HG02981 (cell line): Measurements from ENCODE around the gene RAPGEF1.
"Not testable (repeated sequence)": the region's sequence is repeated elsewhere in the genome, so short reads cannot be mapped to it uniquely, and the experiment has no call there.

ENCODE experiments used
- ATAC-seq: cut with Tn5 transposase; IDR thresholded peaks from one replicate; pipeline ENCODE4 v1.9.1; 2021; ENCODE audit warnings: mild to moderate bottlenecking, moderate library complexity; ENCODE audit not compliant: unreplicated experiment

RAPGEF1 gene

DNA sequence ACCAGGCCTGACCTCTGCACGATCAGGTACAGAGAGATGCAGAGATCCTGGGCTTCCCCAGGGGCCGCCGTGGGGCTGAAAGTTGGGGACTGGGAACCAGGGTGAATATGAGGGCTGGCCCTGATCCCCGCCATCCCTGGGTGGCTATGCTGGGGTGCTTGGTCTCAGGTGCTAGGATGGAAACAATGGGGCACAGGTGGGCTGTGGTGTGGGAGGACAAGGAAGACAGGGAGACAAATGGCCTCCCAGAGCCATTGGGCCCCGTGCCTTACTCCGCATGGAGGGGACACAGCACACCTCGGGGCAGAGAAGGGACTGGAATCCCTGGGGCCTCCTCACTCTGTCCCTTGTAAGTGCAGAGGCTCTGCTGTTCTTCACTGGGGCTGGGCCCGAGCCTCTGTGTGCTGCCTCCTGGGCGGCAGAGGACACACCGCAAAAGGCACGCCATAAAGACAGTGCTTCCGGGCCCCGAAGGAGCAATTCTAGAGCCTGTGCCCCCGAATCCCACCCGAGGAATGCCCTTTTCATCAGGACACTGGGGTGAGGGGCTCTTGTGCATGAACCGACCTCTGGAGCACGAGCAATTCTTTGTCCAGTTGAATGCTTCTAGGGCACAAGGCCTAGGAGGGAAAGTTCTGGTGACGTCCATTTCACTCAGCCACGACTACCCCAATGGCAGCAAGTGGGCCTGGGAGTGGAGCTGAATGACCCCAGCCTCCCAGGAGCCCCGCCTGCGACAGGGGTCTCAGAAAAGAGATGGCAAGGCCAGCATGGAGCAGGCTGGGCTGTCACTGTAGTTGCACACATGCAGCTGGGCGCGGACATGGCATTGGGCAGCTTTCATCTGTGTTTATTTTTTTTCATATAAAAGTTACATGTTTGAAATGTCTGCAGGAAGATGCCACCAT, 163.7 kb downstream of the RAPGEF1 start:
- ATAC-seq, result no peak

DNA sequence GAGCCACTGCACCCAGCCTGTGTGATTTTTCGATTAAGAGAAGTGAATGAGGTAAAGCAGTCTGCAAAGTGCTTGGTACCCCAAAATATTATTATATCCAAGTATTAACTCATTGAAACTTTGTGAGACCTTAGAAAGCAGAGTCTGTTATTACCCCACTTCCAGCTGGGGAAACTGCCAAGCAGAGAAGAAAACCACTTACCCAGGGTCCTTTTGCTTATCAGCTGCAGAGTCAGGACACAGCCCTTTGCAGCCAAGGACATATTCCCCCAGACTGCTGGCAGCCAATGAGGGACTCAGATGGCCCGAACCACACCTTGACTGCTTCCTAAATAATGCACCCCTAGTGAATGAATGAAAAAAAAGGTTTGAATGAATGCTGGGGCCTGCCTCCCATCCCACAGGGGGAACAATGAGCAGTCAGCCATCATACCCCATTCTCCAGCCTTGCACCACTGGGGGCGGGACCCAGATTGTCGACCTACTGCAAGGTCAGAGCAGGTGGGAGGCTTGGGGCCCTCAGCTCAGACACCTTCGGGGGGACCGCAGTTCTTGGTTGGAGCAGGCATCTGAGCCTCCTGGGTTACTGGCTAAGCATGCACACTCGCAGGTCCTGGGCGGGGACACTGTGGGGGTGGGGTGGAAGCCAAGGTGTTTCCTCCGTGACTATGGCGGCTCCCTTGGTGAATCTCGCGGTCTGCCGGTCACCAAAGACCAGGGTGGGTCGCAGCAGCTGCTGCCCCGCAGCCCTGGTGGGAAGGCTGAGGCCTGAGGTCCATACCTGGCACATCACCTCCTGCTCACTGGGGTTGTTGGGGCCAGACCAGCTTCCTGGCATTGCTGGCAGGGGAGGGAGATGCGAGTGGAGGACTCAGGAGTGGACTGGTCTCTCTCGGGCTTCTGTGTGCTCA, 164.9 kb downstream of the RAPGEF1 start:
- ATAC-seq, result no peak

DNA sequence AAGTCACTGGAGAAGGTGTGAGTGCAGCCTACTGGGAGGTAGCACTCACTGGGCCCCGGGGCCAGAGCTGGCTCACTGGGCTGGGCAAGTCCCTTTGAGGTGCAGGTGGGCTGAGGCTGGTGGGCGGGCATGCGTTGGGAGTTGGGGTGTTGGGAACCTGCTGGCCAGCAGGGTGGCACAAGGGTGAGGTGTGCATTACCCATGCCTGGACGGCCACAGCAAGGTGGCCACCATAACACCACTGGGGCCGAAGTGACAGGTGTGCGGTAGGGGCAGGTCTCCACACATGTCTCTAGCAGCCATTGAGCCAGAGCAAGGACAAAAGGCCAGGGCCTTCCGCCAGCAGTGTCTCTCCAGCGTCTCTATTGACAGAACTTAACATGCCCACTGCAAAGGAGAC, 172.0 kb downstream of the RAPGEF1 start:
- no peak for ATAC-seq

DNA sequence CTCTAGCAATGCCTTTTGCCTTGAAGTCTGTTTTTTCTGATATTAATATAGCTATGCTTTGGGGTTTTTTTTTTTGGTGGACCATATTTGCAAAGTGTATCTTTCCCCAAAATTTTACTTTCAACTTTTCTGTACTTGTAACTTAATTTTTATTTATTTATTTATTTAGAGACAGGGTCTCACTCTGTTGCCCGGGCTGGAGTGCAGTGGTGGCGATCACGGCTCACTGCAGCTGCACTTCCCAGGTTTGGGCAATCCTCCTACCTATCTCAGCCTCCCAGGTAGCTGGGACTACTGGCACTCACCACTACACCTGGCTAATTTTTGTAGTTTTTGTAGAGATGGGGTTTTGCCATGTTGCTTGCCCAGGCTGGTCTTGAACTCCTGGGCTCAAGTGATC, 173.7 kb downstream of the RAPGEF1 start:
- ATAC-seq, result no peak

DNA sequence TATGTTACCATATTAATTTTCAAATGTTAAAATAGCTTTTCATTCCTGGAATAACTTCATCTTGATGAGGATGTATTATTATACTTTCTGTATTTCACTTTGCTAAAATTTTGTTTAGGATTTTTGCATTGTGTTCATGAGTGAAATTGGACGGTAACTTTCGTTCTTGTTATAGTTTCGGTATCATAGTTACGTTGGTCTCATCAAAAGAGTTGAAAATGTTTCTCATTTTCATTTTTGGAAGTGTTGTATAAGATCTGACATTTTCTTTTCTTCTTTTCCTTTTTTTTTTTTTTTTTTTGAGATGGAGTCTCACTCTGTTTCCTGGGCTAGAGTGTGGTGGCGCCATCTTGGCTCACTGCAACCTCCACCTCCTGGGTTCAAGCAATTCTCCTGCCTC, 174.5 kb downstream of the RAPGEF1 start:
- ATAC-seq, result no peak

DNA sequence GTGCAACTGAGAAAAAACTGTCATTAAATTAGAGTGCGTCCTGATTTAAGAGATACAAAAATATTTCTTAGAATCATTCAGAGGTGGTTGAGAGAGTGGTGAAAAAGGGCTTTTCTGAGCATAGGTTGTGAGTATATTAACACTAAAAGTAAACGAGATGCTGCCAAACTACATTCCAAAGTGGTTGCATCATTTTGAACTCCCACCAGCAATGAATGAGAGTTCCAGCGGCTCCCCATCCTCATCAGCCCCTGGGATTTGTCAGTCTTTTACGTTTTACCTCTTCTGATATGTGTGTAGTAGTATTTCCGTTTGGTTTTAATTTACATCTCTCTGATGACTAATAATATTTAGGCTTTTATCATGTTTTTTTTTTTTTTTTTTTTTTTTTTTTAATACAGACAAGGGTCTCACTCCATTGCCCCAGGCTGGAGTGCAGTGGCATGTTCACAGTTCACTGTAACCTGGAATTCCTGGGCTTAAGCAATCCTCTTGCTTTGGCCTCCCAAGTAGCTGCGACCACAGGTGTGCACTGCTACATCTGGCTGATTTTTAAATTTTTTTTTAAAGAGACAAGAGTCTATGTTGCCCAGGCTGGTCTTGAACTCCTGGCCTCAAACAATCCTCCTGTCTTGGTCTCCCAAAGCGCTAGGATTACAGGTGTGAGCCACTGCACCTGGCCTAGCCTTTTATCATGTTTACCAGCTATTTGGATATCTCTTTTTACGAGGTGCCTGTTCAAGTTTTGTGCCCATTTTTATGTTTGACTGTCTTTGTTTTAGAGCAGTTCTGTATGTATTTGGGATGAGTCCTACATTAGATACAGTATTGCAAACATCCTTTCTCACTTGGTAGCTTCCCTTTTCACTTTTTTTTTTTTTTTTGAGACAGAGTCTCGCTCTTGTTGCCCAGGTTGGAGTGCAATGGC, 177.6 kb downstream of the RAPGEF1 start:
- ATAC-seq, result no peak

DNA sequence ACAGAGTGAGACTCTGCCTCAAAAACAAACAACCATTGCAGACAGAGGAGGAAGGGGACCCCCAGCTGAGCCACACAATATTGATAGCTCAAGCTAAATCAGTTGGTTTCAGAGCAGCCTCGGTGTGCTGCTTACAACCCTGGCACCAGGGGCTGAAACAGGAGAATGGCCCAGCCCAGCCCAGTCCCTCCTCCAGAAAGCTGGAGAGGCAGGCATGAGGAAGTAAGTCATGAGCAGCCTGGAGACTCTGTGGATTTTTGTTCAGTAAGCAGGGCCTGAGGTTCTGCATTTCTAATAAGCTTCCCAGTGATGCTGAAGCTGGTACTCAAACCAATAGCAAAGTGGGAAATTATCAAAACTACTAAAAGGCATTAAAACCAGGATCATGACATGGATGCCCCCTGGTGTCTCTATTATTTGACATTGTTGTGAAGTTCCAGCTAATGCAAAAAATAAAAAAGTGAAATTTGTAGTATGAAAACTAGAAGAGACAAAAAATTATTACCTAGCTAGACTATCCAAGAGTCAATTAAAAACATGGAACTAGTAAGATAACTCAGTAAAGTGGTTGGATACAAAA, 180.4 kb downstream of the RAPGEF1 start:
- ATAC-seq, result no peak

DNA sequence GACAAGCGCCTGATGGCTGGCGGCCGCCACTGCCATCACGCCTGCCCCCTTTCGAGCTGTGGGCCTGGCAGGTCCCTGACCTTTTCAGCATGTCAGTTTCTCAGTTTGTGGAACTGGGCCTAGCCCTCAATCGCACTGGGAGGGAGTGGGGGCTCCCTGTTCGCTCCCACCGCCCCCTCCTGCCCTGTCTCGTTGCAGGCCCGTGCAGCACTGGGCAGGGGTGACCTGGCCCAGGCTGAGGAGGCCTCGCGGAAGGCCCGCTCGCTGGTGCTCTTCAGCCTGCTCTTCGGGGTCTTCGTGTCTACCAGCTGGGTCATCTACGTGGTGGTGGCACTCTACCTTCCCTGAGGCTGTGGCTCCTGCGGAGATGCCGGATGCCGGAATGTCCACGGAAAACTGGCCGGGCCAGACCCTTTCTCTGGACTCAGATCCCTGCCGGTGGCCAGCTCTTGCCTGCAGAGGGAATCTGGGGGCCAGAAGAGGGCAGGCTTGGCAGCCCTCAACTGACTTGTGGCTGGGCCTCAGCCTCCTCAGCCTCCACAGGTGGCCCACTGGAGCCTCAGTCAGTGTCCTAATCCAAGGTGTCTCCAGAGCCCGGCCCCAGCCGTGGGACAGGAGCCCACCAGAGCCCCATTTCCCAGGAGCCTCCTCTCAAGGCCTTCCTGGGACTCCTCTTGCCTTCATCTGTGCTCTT, 181.9 kb downstream of the RAPGEF1 start:
- no peak for ATAC-seq

DNA sequence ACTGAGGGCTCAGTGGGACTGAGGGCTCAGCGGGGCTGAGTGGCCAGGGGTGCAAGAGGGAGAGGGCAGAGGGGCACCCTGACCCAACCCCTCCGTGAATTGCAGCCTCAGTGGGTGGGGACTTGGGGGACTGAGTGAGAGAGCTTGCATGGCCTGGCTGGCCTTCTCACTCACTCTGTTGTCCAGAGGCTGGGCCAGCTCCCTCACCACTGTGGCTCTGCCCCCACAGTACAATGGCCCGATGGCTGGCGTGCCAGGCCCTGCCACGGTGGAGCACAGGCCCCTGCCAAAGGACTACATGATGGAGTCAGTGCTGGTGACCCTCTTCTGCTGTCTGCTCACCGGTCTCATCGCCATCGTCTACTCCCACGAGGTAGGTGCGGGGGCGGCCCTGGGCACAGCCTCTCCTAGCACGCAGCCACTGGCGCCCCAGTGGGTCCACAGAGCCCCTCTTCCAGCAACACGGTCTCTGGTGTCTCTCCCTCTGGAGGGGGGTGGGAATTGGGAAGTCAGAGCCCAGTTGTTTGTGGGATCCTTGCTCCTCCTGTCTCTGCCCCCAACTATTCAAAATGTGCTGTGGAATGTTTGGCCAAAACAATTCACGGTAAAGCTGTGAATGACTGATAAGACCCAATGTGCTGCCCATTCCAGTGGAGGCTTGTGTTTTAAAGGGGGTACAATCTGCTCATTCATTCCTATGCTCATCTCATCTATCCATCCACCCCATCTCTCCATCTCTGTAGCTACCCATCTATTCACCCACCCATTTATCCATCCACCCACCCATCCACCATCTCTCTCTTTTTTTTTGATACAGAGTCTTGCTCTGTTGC, 183.8 kb downstream of the RAPGEF1 start:
- no peak for ATAC-seq

DNA sequence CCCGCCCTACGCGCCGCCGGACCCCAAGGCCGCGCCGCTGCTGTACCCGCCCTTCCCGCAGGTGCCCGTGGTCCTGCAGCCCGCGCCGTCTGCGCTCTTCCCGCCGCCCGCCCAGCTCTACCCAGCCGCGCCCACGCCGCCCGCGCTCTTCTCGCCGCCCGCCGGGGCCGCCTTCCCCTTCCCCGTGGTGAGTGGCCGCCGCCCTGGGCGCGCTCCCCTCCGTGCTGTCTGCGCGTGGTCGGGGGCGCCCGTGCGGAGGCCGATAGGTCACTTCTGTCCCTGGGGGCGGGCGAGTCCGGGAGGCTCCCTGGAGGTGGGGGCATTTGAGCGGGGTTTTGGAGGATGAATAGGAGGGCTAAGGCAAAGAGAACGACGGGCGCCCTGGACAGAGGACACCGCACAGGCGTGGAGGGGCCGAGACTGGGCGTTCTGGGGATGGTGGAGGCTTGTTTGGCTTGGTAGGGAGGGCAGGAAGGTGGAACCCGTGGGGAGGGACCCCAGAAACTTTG, 185.0 kb downstream of the RAPGEF1 start:
- ATAC-seq, result no peak

DNA sequence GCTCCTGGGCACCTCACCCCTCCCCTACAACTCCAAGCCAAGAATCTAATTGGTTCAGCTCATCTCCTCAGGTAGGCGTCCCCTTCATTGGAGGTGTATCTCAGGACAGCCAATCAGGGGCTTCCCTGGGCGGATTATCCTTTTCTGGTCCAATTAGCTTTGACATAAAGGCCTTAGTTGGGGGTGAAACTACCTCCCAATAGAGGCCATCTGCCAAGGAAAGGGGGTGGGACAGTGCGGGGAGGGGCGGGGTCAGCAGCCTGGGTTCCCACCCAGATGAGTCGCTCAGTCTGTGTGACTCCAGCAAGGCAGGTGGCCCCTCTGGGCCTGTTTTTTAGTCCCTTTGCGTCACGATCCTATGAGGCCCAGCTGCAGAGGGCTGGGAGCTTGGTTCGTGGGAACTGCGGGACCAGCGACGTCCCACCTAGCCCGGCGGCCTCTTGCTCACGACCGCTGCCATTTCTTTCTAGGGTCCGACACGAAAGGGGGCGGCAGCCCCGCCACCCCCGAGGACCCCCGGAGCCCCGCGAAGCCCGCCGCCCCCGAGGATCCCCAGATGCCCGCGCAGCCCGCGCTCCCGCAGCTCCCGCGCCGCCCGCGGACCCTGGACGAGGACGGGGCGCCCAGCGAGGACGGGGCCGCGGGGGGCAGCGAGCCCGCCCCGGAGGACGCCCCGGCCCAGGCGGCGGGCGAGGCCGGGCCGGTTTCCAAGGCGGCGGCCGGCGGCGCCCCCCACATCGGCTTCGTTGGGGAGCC, 185.6 kb downstream of the RAPGEF1 start:
- ATAC-seq, result no peak

DNA sequence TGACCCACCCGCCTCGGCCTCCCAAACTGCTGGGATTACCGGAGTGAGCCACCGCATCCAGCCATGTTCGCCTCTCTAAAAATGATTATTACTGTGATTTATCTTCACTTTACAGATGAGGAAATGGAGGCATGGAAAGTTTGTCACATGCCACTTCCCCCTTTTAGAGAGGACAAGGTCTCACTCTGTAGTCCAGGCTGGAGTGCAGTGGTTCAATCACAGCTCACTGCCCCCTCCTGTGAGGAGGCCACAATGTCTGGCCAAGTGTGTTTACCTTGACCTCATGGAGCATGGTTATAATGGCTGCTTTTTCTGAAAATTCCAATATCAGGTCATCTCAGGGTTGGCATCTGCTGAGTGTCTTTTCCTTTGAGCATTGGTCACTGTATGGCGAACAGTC, 187.8 kb downstream of the RAPGEF1 start:
- no peak for ATAC-seq

DNA sequence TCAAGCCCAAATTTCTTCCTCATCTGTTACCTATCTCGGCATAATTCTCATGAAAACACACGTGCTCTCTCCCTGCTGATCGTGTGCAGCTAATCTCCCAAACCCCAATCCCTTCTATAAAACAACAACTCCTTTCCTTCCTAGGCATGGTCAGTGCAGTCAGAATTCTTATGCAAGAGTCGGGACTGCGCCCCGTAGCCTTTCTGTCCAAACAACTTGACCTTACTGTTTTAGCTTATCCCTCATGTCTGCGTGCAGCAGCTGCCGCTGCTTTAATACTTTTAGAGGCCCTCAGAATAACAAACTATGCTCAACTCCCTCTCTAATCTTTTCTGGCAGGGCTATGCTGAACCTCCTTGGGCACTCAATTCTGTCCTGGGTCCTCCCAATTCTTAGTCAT, 189.4 kb downstream of the RAPGEF1 start:
- not testable (repeated sequence) for ATAC-seq

DNA sequence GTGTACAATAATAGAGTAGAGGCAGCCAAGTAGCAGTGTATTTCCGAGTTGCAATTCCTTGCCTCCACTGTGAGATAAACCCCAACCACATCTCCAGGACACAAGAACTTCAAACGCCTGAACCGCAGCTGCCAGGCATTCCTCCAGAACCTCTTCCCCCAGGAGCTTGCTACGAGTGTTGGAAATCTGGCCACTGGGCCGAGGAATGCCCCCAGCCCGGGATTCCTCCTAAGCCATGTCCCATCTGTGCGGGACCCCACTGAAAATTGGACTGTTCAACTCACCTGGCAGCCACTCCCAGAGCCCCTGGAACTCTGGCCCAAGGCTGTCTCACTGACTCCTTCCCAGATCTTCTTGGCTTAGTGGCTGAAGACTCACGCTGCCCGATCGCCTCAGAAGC, 190.7 kb downstream of the RAPGEF1 start:
- not testable (repeated sequence) for ATAC-seq

DNA sequence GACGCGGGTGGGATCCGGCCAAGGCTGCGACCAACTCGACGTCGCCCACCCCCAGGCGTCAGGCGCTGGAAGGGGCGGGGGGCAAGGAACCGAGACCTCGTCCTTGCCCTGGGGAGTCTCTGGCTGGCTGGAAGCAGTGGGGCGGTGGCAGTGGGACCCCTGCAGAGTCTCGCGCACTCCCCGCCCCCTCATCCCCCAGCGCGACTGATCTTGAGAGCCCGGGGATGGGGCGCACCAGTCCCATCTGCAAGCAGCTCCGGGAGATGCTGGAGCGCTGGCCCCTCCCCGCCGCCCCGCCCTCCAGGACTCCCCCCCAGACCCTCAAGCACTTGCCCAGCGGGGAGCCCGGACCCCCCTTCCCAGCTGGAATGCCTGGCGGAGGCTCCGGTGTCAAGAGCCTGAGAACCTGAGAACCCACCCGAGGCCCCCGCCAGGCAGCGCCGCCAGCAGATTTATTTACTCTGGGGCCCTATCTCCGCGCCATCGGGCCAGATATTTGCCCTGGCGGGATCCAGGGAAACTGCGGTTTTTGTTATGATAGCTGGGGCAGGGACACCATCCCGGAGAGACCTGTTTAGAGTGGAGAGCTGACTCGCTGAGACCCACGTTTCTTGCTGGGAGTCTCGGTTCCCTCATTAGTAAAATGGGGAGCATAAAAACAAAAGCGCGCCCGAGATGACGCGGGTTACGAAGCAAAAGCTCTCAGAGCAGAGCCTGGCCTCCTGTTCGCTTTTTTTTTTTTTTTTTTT, 193.4 kb downstream of the RAPGEF1 start:
- no peak for ATAC-seq

DNA sequence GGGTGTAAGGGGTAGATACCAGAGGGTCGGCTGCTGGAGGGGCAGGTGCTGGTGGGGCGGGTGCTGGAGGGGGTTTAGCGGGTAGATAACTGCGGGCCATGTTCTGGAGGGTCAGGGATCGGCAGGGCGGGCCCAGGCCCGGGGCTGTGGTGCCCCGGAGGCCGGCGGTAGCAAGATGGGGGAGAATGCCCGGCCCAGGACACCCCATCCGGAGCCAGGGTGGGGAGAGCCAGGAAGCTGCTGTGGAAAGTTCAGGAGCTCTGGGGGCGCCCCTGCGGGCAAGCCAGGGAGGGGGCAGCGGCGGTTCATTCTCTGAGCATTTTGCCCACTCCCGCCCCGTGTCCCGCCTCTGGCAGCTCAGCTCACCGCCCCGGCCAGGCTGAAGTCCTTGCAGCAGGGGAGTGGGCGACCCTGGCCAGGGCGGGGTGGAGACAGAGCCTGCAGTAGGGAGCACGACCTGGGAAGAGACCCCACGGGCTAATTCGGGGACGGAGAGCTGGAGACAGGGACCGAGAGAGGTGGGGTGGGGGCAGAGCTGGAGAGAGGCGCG, 194.0 kb downstream of the RAPGEF1 start:
- no peak for ATAC-seq
